ENCODE measurements around the gene RANBP3L.

DNA sequence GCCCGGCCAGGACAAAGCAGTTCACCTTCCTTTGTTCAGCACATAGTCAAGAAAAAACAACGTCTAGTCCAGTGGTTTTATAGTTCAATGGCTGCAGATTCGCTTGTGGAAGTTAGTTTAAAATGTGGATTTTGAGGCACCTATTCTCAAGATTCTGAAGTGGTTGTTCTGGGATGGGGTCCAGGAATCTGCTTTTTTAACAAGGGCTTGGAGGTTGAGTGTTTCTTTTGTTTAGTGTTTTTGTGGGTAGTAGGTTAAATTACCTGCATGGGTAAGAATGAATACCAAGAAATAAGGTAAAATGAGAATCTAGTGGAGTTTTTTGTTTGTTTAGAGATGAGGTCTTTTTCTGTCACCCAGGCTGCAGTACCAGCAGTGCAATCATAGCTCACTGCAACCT, 31.5 kb downstream of the RANBP3L start:
- TF ChIP-seq CTCF (IDR thresholded peaks at IDR 0.05; ENCODE audit: insufficient read depth, low read depth, low read length) = no peak
- no peak for TF ChIP-seq EZH2 (IDR thresholded peaks at IDR 0.05; ENCODE audit: insufficient read depth, low read length)
